NB4 (cell line): ENCODE data around the gene C2CD4A.
A peak's percentile ranks its signal among the peaks of the same experiment; 100 is the strongest.

Source experiments
- DNase-seq: peaks from one replicate; pipeline ENCODE4 v3.0.0; 2010; ENCODE audit warnings: low read depth
- H3K4me3 ChIP-seq: one replicate; pipeline ENCODE4 v1.5.1; 2011; ENCODE audit warnings: mild to moderate bottlenecking, low read depth, low read length, moderate library complexity
- CTCF ChIP-seq: IDR thresholded peaks from one replicate; pipeline ENCODE4 v1.5.1; 2012; ENCODE audit warnings: low read depth, low read length
- MAX ChIP-seq: IDR thresholded peaks from 2 replicates; pipeline ENCODE4 v1.6.1; 2011; ENCODE audit warnings: low read depth, low read length
- MYC ChIP-seq: IDR thresholded peaks from 2 replicates; pipeline ENCODE4 v1.6.1; 2011; ENCODE audit warnings: low read depth, low read length
- POLR2A ChIP-seq: IDR thresholded peaks from 2 replicates; pipeline ENCODE4 v1.6.1; 2011; ENCODE audit warnings: mild to moderate bottlenecking; ENCODE audit not compliant: insufficient read length; ENCODE audit errors: extremely low read depth

Gene C2CD4A

DNA sequence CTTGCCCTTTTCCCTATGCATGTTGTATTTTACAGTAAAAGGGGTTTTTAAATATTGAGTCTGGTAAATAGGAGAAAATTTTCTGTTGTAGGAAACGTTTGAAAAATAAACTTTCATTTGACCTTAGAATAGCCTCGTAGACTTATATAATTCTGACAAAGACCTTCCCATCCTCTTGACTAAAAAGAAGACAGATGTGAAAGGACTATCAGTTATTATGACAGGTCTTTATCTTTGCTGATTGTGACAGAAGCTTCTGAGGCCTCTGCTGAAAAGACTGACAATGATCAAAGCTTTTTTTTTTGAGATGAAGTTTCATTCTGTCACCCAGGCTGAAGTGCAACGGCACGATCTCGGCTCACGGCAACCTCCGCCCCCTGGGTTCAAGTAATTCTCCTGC lies 24.2 kb downstream of the C2CD4A start:
- no peak for DNase-seq
- TF ChIP-seq POLR2A, result no peak
- TF ChIP-seq CTCF, result no peak
- TF ChIP-seq MAX, result no peak
- no peak for TF ChIP-seq MYC
- H3K4me3 ChIP-seq, result no peak overlapping the region

DNA sequence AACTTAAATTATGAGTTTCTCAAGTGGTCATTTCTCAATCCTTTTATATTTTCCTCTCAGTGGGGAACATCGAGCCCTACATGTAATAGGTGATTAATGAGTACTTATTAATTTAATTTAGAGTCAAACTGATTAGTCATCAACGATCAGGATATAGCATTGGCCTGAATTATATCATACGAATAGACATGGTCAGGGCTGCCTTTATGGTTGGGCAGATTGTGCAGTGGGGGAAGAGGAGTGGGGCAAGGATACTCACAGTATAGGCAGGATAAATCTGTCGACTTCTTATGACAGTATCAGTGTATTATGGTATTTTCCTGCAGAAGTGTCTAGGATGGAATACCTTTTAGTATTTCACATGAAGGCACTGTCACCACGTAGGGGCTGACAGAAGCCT lies 27.0 kb downstream of the C2CD4A start:
- H3K4me3 ChIP-seq, result no peak overlapping the region
- TF ChIP-seq POLR2A (no peak), CTCF (no peak), MAX (no peak), MYC (no peak)
- no peak for DNase-seq

DNA sequence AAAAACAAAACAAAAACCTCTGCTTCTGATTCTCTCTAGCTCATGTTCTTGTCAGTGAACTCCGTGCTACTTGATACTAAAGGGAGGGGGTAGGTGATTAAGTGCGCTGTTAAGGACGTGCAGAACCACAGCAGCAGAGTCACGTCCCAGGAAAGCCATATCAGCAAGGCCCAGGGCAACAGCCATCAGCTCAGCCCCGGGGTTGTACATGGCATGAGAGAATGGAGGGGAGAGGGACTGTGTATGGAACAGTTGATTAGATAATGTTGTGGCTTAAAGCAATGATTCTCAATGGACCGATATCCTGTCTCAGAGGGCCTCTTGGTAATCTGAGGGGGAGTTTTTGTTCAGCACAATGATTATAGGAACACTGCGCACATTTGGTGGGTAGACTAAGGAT lies 27.6 kb downstream of the C2CD4A start:
- H3K4me3 ChIP-seq, result no peak overlapping the region
- TF ChIP-seq MAX (no peak), MYC (no peak), CTCF (no peak), POLR2A (no peak)
- no peak for DNase-seq

DNA sequence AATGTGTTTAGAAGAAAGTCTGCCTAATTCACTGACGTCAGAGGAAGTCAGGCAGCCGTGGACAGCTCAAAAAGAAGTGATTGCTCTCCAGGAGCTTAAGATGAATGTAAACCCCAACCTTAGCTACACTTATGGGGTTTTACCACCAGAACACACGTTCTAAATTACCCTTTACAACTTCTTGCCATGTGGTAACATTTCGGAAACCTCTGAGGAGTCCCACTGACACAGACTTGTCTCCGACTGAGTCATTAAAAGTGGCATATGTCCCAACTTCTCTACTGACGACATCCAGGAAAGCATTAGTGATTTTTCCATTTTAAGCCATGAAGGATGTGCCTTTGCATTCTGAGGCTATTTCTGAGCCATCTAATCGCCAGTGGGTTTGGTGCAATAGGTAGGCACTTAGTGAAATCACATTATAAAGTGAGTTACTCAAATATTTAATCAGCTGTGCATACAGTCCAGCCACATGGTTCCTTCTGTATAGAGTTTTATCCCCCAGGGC lies 32.4 kb downstream of the C2CD4A start:
- no peak for TF ChIP-seq CTCF
- TF ChIP-seq POLR2A, result no peak
- TF ChIP-seq MYC, result no peak
- no peak for TF ChIP-seq MAX
- DNase-seq, result peak; percentile 14
- H3K4me3 ChIP-seq, result no peak overlapping the region

- TF ChIP-seq MYC (no peak), MAX (no peak), CTCF (no peak), POLR2A (no peak)
- no peak for DNase-seq
- H3K4me3 ChIP-seq, result no peak overlapping the region
Measured at GRCh38 chr15:62103431-62103830, 36.7 kb downstream of the C2CD4A start.

GRCh38 chr15:62104401-62104800 lies 37.6 kb downstream of the C2CD4A start:
- DNase-seq, result no peak
- TF ChIP-seq MAX (no peak), POLR2A (no peak), MYC (no peak), CTCF (no peak)
- no peak overlapping the region for H3K4me3 ChIP-seq
